HG03159 (cell line): ENCODE results near the gene TMX2.
"Not testable (repeated sequence)": the region's sequence is repeated elsewhere in the genome, so short reads cannot be mapped to it uniquely, and the experiment has no call there.

Experiments used
- ATAC-seq: cut with Tn5 transposase; IDR thresholded peaks from one replicate; pipeline ENCODE4 v1.9.1; 2021; ENCODE audit warnings: mild to moderate bottlenecking, moderate library complexity; ENCODE audit not compliant: unreplicated experiment

TMX2 gene, protein sequence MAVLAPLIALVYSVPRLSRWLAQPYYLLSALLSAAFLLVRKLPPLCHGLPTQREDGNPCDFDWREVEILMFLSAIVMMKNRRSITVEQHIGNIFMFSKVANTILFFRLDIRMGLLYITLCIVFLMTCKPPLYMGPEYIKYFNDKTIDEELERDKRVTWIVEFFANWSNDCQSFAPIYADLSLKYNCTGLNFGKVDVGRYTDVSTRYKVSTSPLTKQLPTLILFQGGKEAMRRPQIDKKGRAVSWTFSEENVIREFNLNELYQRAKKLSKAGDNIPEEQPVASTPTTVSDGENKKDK

DNA sequence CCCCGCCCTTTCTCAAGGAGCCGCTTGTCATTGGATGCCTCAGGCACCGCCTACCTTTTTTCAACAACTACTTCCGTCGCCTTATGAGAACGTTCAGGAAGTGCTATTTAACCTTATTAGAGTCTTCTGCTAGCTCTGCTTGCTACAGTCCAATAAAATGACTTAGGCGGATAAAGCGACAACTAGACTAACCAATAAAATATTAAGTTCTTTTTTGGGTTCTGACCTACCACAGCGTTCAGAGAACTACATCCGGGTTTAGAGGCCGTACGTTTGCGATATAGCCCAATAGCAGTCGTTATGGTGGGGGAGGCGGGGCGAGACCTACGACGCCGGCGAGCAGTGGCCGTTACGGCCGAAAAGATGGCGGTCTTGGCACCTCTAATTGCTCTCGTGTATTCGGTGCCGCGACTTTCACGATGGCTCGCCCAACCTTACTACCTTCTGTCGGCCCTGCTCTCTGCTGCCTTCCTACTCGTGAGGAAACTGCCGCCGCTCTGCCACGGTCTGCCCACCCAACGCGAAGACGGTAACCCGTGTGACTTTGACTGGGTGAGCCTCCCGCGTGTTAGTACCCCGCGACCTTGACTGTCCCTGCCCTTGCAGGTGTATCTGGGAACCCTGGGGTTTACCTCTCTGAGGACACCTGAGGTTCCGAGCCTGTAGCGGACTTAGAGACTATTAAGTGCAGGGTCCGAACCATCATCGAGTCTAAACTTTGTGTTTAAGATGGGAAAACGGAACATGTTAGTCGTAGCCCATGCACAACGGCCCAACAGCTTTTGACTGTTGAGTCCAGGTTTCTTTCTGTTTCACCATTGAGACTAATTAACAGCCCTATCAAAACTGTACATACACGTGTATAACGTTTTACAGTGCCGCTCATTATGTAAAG is at the start of gene TMX2:
Gene TMX2, plus strand, starts transcription at position 338 of the 895 bp plus-strand sequence. Its CDS starts 26 bp downstream, at position 364.
- peak; percentile 93 for ATAC-seq

DNA sequence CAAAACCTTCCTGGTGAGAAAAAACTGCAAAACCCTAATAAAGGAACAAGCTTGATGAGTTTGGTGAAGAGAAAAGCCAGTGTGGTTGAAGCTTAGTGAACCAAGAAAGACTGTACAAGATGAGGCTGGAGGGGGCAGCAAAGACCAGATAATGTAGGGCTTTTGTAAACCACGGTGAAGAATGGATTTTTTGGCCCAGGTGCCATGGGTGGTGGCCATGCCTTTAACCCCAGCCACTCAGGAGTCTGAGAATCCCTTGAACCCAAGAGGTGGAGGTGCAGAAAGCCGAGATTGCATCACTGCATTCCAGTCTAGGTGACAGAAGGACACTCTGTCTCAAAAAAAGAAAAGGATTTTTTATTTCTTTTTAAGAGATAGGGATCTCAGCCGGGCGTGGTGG is 49.5 kb upstream of the TMX2 start:
- no peak for ATAC-seq

DNA sequence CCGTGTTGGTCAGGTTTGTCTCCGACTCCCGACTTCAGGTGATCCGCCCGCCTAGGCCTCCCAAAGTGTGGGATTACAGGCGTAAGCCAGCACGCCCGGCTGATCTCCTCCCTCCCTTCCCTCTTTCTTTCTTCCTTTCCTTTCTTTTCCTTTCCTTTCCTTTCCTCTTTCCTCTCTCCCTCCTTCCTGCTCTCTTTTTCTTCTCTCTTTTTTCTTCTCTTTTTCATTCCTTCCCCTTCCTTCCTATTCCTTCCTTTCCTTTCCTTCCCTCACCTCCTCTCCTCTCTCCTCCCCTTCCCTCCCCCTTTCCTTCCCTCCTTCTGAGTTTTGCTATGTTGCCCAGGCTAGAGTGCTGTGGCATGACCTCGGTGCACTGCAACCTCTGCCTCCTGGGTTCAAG is 48.4 kb upstream of the TMX2 start:
- ATAC-seq: no peak

DNA sequence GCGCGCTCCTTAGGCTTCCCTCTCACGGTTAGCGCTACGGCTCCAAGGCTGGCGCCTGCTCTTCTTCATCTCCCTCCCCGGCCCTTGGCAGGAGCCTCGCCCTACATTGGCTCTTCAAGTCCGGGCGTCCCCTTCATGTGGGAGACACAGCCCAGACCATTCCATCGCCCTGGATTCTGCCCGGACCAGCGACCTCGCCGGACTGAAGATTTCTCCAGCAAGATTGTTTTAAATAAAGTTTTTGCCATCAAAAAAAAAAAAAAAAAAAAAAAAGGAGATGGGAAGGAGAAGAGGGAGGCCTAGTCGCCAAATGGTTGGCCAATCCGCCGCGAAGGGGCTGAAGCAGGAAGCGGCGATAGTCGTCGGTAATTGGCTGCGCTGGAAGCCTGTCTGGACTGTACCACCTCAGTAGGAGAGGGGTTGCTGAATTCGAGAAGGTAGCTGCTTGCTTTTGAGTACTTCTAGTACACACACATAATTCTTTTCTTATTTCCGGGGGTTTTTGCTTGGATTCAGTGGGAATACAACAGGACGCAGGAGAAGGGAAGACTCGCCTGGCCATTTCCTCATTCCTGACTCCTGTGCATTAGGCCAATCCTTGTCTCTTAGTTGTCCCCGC is 45.2 kb upstream of the TMX2 start:
- peak; percentile 64 for ATAC-seq

DNA sequence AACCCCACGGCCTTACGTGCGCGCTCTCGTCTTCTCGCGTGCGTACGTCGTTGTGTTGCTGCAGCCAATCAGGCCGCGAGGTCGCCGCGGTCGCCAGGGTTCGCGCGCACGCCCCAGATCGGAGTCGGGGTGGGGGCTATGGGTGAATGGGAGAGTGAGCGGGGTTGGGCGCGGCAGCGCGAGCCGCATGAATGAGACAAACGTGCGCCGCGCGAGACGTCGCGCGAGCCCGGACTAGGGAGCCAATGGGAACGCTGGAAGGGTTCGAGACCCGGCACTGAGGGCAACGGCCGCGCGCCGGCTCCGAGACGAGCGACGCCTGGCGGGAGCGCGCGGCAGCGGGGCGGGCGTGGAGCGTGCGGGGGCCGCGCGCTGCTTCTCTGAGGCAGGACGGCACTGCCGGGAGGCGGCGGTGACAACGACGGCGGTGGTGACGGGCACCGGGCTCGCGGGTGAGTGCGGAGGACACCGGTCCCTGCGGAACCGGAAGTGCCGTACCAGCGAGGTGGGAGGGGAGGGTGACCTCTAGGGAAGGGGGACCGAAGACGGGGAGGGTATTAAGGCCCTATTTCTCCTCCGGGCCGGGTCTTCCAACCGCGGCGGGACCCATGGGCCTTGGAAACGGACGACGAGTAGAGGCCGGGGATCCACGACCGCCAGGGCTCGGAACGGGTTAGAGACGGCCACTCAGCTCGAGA is 44.5 kb upstream of the TMX2 start, which contains the start of gene ZDHHC5:
Gene ZDHHC5, plus strand, starts transcription at position 379 of the 698 bp plus-strand sequence. CDS start 4,977 bp downstream, outside the sequence.
- ATAC-seq: peak; percentile 85

DNA sequence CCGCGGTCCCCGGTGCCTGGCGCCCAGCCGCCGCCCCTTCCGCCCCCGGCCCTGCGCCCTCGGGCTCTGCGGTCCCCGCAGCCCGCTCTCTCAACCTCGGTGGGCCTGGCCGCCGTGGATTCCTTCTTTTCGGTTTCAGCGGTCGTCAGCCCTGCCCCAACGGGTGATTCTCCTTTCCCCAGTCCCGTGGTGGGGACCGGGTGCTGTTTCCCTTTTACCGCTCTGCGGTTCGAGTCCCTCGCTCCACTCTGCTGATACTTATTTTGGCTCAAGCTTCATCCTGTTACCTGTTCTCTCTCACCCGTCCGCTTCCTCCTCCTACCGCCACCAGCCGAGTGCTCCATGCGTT is 44.0 kb upstream of the TMX2 start:
- ATAC-seq: peak; percentile 12

DNA sequence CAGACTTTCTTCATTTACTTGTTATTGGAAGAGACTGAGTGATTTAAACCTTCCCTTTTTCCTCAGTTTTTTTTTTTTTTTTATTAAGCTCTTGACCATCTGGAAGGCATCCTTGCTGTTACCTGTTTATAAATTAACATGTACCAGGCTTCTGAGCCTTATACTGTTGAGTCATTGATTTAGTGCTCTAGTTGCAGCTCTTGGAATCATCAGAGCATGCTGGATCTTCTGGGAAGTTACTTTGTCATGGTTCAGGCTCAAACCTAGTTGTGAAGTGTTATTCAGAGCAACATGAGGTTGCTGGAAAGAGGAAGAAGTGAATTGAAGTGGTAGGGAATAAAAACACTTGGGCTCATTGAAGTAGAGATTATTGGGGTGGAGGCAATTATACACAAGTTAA is 38.1 kb upstream of the TMX2 start:
- ATAC-seq: no peak

DNA sequence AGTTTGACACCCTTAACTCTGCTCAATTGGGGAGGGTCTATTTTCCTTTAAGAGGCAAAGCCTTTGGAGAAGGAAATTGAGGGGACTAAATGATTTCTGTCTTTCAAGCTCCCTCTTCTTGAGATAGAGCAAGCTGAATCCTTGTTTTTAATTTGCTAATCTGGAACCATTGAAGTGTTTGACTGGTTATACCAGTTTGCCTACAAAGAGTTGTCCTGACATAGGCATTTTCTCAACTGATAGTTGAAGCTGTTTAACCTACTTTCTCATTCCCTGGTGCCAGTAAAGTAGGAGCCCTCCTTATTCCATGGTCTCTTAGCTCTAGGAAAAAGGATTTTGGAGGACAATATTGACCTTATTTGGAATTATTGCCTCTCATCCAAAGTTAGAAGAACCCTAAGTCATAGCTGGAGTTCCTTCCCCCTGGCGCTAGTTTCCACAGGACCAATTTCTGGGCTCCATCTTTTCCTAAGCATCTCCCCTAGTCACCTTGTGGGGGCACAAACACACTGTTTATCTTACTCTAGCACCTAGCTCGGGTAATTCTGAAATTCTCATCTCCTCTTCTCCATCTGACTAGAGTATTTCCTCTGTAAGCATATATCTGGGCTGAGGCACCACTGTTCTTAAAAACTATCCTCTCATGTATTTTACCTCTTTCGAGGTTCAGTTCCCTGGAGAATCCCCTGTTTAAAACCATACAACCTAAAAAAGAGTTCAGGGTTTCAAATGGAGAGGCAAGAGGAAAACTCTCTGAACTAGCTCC is 37.0 kb upstream of the TMX2 start:
- no peak for ATAC-seq

DNA sequence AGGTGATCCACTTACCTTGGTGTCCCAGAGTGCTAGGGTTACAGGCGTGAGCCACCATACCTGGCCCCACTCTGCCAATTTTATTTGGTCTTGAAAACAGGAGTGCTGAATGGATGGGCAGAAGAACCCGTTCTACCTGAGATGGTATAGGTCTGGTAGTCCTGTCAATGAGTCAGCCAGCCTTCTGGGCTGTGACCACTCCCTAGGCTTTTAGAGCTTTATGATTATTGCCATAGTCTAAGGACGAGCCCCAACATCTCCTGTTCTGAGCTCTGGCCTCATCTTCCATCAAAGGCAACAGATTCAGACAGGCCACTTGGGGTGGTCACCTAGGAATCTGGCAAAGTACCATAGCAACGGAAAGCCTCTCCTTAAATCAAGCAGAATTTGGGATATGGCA is 33.0 kb upstream of the TMX2 start:
- ATAC-seq: no peak

DNA sequence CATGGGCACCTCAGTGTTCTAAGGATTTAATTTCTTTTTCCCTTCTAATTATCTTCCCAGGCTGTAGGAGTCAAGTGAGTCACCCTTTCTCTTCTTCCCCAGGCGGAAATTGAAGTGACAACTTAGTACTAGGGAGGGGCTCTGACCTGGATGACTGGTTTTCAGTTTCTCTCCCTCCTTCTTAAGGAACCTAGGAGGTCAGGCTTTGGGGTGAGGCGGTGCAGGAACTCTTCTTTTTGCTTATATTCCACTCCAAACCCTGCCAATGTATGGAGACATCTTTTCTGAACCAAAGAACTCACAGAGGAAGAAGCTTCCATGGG is 31.9 kb upstream of the TMX2 start:
- ATAC-seq: peak; percentile 29

DNA sequence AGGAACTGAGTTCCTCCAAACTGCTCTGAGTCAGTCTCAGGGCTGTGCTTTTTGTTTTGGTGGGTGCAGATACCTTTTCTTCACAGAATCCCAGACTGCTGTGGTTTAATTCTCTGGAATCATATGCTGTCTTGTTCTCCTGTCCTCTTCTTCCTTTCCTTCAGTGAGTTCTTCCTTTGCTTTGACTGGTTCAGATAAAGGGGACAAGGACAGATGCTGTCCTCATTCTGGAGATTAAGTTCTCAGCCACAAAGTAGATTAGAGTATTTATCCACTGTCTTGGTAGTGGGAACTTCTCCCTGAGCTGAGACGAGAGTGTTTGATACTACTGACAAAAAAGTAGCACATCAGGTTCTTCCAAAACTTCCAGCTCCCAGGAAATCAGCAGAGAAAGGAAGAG is 31.2 kb upstream of the TMX2 start:
- ATAC-seq: no peak

DNA sequence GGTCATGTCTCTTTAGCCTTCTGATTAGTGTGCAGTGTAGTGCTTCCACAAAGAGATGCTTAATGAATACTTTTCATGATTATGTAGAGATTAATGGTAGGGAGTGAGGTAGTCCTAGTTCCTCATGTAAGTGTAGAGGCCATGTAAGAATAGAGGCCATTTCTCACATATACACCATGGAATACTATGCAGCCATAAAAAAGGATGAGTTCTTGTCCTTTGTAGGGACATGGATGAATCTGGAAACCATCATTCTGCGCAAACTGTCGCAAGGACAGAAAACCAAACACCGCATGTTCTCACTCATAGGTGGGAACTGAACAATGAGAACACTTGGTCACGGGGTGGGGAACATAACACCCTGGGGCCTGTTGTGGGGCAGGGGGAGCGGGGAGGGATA is 21.9 kb upstream of the TMX2 start:
- not testable (repeated sequence) for ATAC-seq

DNA sequence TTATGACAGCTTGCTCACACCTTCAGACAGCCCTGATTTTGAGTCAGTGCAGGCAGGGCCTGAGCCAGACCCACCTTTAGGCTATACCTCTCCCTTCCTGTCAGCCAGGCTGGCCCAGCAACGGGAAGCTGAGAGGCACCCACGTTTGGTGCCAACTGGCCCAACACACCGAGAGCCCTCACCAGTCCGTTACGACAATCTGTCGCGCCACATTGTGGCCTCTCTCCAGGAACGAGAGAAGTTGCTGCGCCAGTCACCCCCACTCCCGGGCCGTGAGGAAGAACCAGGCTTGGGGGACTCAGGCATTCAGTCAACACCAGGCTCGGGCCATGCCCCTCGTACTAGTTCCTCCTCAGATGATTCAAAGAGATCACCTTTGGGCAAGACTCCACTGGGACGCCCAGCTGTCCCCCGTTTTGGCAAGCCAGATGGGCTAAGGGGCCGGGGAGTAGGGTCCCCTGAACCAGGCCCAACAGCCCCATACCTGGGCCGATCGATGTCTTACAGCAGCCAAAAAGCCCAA is 13.5 kb upstream of the TMX2 start:
- ATAC-seq: no peak

DNA sequence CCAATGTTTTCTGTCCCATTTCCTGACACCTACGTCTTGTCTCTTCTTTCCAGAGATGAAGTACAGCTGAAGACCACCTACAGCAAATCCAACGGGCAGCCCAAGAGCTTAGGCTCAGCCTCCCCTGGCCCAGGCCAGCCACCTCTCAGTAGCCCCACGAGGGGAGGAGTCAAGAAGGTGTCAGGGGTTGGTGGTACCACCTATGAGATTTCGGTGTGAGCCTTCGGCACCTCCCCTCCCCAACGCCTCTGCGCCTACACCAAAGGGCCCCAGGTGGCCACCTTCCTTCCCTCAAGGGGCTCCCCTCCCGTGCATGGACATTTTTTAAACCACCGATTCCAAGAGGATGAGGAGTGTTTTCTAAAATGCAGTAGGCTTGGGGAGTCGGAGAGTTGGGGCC is 12.6 kb upstream of the TMX2 start:
- no peak for ATAC-seq

DNA sequence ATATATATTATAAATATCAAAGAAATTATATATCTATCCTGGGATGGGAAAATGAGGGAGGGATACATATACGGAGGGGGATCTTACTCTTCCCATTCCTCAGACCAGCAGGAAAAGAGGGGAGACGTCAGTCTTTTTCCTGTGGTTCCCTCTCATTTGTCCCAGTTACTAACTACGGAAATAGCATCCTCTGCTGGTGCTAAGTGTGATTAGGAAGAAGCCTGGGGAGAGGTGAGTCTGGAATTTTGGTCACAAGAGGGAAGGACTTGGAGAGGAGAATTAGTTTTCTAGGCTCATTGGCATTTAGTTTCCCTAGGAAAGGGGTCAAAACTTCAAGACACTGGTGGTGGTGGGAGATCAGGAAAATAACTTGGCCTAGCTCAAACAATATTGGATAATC is 12.0 kb upstream of the TMX2 start:
- ATAC-seq: no peak

DNA sequence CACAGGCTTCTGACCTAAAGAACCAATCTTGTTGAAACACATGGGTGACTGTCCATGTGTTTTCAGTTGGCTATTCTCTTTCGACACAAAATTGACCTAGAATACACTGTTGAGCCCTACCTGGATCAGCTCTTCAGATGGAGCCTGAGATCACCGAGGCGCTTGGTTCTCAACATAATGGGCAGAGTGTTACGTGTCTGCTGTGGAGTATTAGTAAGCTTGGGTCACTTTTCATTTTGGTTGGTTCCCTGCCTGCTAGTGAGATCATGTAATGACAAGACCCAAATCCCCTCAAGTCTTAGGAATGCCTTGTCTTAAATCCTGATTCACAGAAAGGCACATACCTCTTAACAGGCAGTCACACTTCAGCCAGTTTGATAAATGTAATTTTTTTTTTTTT is 9.1 kb upstream of the TMX2 start:
- ATAC-seq: no peak

DNA sequence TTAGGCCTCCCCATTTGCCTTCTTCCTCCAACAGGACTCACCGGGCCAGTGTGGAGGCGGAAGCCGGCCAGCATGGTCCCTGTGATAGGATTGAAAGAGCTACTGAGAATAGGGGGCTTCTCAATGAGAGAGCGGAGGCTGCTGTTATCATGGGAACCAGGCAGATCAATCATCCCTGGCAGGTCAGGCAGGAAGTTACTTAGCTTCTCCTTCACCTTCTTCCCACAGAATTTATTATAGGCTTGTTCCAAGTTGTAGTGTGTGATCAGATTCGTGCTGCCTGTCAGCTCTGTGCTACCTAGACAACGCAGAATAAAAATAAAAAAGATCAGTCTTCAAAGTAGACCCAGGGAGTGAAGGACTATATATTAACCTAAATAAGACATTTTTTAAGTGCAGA is 7.5 kb upstream of the TMX2 start:
- no peak for ATAC-seq

DNA sequence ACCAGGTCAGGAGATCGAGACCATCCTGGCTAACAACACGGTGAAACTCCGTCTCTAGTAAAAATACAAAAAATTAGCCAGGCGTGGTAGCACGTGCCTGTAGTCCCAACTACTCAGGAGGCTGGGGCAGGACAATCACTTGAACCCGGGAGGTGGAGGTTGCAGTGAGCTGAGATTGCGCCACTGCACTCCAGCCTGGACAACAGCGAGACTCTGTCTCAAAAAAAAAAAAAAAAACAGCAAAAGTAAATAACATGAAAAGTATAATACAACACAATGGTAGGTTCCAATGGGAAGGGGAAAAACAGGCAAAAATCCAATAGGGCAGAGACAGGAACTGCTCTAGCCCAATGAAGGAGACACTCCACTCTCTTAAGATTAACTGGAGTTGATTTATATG is 7.0 kb upstream of the TMX2 start:
- not testable (repeated sequence) for ATAC-seq

DNA sequence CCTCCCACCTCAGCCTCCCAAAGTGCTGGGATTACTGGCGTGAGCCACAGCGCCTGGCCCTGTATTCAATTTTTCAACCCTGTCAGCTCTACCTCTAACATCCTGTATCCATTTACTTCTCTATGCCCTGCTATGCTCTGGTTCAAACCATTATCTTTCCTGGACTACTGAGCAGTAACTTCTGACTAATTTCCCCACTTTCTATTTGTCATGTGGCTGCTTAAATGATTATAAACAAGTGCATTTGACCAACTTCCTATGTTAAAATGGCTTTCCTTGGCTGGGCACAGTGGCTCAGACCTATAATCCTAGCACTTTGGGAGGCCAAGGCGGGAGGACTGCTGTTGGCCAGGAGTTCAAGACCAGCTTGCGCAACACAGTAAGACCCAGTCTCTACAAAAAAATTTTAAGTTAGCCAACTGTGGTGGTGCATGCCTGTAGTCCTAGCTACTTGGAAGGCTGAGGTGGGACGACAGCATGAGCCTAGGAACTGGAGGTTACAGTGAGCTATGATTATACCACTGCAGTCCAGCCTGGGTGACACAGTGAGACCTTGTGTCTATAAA is 2.5 kb upstream of the TMX2 start:
- no peak for ATAC-seq
